ENCODE measurements around the gene ARMC9. TPM values are rescaled to one million over a fixed set of nuclear protein-coding genes. Genes with fewer than 3 reads are reported as not detected.
"Not testable (repeated sequence)": the region's sequence is repeated elsewhere in the genome, so short reads cannot be mapped to it uniquely, and the experiment has no call there.

Gene ARMC9
- polyA plus RNA-seq, 4 donors: 0.67 to 10.6 (median 3.5) TPM

DNA sequence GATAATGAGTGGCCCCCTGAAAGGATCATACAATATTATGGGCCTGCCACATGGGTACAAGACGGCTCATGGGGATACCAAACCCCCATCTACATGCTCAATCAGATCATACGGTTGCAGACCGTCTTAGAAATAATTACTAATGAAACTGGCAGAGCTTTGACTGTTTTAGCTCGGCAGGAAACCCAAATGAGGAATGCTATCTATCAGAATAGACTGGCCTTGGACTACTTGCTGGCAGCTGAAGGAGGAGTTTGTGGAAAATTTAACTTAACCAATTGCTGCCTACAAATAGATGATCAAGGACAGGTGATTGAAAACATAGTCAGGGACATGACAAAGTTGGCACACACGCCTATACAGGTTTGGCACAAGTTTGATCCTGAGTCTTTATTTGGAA is 209.3 kb downstream of the ARMC9 start:
- not testable (repeated sequence) for H3K27me3 ChIP-seq (ENCODE audit: control insufficient read depth in 3 of 3, insufficient read depth in 3 of 3, low read length in 3 of 3); FAIRE-seq; H3K27ac ChIP-seq (ENCODE audit: low read depth in 1 of 3, low read length in 2 of 3); H3K36me3 ChIP-seq (ENCODE audit: control insufficient read depth in 3 of 3, insufficient read depth in 2 of 3, low read depth in 1 of 3, low read length in 3 of 3); H3K4me3 ChIP-seq (ENCODE audit: low read depth in 1 of 3, low read length in 3 of 3); DNase-seq
- H3K4me1 ChIP-seq (ENCODE audit: control insufficient read depth in 3 of 3, insufficient read depth in 2 of 3, low read depth in 1 of 3, low read length in 2 of 3): peaks cover 0 to 60% (median 4%) of the 10 kb centered on the region in 3 donors
- WGBS, 3 donors: 59 to 74% (median 69%) methylated on average over 5 of the region's 5 CpGs
- peaks cover 2 to 22% of the 10 kb centered on the region in 2 donors for H3K9me3 ChIP-seq (ENCODE audit: control insufficient read depth in 2 of 2, insufficient read depth in 1 of 2, low read depth in 1 of 2, low read length in 1 of 2)

DNA sequence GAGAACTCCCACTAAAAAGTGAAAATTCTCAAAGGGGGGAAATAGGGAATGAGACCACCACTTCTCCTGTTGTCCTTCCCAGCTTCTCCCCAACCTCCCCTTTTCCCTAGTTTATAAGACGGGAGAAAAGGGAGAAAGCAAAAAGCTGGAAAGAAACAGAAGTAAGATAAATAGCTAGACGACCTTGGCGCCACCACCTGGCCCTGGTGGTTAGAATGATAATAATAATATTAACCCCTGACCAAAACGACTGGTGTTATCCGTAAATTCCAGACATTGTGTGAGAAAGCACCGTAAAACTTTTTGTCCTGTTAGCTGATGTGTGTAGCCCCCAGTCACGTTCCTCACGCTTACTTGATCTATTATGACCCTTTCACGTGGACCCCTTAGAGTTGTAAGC is 209.9 kb downstream of the ARMC9 start:
- not testable (repeated sequence) for H3K27me3 ChIP-seq (ENCODE audit: control insufficient read depth in 3 of 3, insufficient read depth in 3 of 3, low read length in 3 of 3); FAIRE-seq; DNase-seq; H3K36me3 ChIP-seq (ENCODE audit: control insufficient read depth in 3 of 3, insufficient read depth in 2 of 3, low read depth in 1 of 3, low read length in 3 of 3); H3K27ac ChIP-seq (ENCODE audit: low read depth in 1 of 3, low read length in 2 of 3); H3K4me3 ChIP-seq (ENCODE audit: low read depth in 1 of 3, low read length in 3 of 3)
- peaks cover 2 to 22% of the 10 kb centered on the region in 2 donors for H3K9me3 ChIP-seq (ENCODE audit: control insufficient read depth in 2 of 2, insufficient read depth in 1 of 2, low read depth in 1 of 2, low read length in 1 of 2)
- H3K4me1 ChIP-seq (ENCODE audit: control insufficient read depth in 3 of 3, insufficient read depth in 2 of 3, low read depth in 1 of 3, low read length in 2 of 3): peaks cover 0 to 60% (median 5%) of the 10 kb centered on the region in 3 donors
- 71 to 87% (median 85%) methylated on average over 8 to 9 of the region's 9 CpGs for WGBS, 3 donors

DNA sequence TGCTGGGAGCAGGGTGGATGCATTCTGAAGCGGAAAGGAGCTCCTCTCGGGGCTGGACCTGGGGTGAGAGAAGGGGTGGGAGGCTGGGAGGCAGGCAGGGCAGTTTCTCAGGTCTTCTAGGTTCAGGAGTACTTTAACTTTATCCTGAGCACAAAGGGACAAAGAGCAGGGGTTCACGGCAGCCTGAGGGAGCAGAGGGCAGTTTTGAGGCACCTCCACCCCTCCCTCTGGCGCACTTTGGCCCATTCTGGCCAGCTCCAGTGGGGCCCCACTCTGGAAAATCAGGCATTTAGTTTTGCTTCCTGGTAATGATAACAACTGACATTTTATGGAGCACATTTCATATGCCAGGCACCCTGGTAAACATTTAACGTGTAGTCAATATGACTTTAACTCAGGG is 211.3 kb downstream of the ARMC9 start:
- peak; percentile 92 to 97 for DNase-seq
- H3K27ac ChIP-seq (ENCODE audit: low read depth in 1 of 3, low read length in 2 of 3): peak overlapping the region; percentile 80 to 90 (median 86)
- H3K4me1 ChIP-seq (ENCODE audit: control insufficient read depth in 3 of 3, insufficient read depth in 2 of 3, low read depth in 1 of 3, low read length in 2 of 3): peaks cover 0 to 60% (median 5%) of the 10 kb centered on the region in 3 donors
- no peak for FAIRE-seq
- 18 to 77% (median 51%) methylated on average over 5 of the region's 5 CpGs for whole genome bisulfite sequencing, 3 donors
- no peaks in the 10 kb centered on the region for H3K36me3 ChIP-seq (ENCODE audit: control insufficient read depth in 3 of 3, insufficient read depth in 2 of 3, low read depth in 1 of 3, low read length in 3 of 3)
- no peaks in the 10 kb centered on the region for H3K27me3 ChIP-seq (ENCODE audit: control insufficient read depth in 3 of 3, insufficient read depth in 3 of 3, low read length in 3 of 3)
- peaks cover 2 to 22% of the 10 kb centered on the region in 2 donors for H3K9me3 ChIP-seq (ENCODE audit: control insufficient read depth in 2 of 2, insufficient read depth in 1 of 2, low read depth in 1 of 2, low read length in 1 of 2)
- H3K4me3 ChIP-seq (ENCODE audit: low read depth in 1 of 3, low read length in 3 of 3): no peak overlapping the region

DNA sequence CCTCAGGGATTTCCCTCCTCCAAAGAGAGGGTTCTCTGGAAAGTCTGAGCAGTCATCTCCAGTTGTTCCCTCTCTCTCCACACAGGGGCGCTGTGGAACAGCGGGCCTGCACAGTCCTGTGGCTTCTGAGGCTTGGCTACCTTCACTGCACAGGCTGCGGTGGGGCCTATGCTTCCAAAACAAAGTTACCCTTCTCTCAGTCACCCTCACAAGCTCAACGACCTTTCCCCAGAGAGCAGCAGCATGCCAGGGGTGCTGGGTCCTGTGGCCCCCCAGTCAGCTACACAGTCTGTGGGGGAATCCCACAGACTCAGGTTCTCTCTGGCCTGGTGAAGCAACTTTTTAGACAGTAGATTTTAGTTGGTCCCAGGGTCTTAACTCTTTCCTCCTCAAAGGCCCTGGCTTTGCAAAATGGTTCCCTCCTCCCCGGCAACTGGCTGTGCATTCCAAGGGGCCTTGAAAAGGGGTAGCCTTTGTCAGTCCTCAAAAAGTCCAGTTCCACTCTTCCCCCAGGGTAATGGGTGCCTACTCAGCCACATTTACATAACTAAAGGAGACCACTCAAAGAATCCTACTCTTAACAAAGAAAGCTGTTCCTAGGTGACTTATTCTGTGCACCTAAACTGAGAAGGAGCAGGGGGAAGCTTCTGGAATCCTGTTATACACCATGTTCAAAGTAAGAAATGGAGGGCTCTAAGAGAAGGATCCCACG is 212.0 kb downstream of the ARMC9 start:
- Histone ChIP-seq H3K27me3 (ENCODE audit: control insufficient read depth in 3 of 3, insufficient read depth in 3 of 3, low read length in 3 of 3) (no peaks in the 10 kb centered on the region), H3K36me3 (ENCODE audit: control insufficient read depth in 3 of 3, insufficient read depth in 2 of 3, low read depth in 1 of 3, low read length in 3 of 3) (no peaks in the 10 kb centered on the region), H3K27ac (ENCODE audit: low read depth in 1 of 3, low read length in 2 of 3) (peak overlapping the region; percentile 66 to 90 (median 86)), H3K4me1 (ENCODE audit: control insufficient read depth in 3 of 3, insufficient read depth in 2 of 3, low read depth in 1 of 3, low read length in 2 of 3) (peaks cover 0 to 60% (median 5%) of the 10 kb centered on the region in 3 donors), H3K4me3 (ENCODE audit: low read depth in 1 of 3, low read length in 3 of 3) (no peak overlapping the region), H3K9me3 (ENCODE audit: control insufficient read depth in 2 of 2, insufficient read depth in 1 of 2, low read depth in 1 of 2, low read length in 1 of 2) (peaks cover 2 to 22% of the 10 kb centered on the region in 2 donors)
- FAIRE-seq: no peak
- WGBS, 3 donors: 68 to 77% (median 73%) methylated on average over 6 of the region's 6 CpGs
- DNase-seq: peak in 1 of 2 donors; percentile 13

DNA sequence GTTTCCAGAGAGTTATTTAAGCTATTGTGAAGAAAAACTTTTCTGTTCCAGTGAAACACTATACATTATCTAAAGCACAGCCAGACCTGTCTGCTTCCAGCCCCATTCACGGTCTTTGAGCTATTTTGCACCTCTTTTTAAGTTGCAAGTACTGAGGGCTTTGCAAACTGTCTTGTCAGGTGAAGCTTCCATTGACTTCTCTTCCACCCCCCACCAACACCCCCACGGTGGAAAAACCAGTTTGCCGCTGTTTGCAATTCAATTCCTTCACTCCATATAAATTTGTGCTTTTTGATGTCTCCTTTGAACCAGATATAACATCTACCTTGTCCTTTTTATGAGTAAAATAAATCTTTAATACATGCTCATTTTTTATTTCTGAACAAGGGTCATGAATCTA is 212.8 kb downstream of the ARMC9 start:
- peak in 1 of 2 donors; percentile 42 for DNase-seq
- 70 to 74% (median 71%) methylated on average over 3 of the region's 3 CpGs for WGBS, 3 donors
- peaks cover 0 to under 1% (median 0%) of the 10 kb centered on the region in 3 donors for H3K36me3 ChIP-seq (ENCODE audit: control insufficient read depth in 3 of 3, insufficient read depth in 2 of 3, low read depth in 1 of 3, low read length in 3 of 3)
- peak overlapping the region in 1 of 3 donors; percentile 86 for H3K27ac ChIP-seq (ENCODE audit: low read depth in 1 of 3, low read length in 2 of 3)
- H3K9me3 ChIP-seq (ENCODE audit: control insufficient read depth in 2 of 2, insufficient read depth in 1 of 2, low read depth in 1 of 2, low read length in 1 of 2): peaks cover 2 to 22% of the 10 kb centered on the region in 2 donors
- peaks cover 0 to 61% (median 5%) of the 10 kb centered on the region in 3 donors for H3K4me1 ChIP-seq (ENCODE audit: control insufficient read depth in 3 of 3, insufficient read depth in 2 of 3, low read depth in 1 of 3, low read length in 2 of 3)
- H3K4me3 ChIP-seq (ENCODE audit: low read depth in 1 of 3, low read length in 3 of 3): no peak overlapping the region
- no peaks in the 10 kb centered on the region for H3K27me3 ChIP-seq (ENCODE audit: control insufficient read depth in 3 of 3, insufficient read depth in 3 of 3, low read length in 3 of 3)
- no peak for FAIRE-seq

DNA sequence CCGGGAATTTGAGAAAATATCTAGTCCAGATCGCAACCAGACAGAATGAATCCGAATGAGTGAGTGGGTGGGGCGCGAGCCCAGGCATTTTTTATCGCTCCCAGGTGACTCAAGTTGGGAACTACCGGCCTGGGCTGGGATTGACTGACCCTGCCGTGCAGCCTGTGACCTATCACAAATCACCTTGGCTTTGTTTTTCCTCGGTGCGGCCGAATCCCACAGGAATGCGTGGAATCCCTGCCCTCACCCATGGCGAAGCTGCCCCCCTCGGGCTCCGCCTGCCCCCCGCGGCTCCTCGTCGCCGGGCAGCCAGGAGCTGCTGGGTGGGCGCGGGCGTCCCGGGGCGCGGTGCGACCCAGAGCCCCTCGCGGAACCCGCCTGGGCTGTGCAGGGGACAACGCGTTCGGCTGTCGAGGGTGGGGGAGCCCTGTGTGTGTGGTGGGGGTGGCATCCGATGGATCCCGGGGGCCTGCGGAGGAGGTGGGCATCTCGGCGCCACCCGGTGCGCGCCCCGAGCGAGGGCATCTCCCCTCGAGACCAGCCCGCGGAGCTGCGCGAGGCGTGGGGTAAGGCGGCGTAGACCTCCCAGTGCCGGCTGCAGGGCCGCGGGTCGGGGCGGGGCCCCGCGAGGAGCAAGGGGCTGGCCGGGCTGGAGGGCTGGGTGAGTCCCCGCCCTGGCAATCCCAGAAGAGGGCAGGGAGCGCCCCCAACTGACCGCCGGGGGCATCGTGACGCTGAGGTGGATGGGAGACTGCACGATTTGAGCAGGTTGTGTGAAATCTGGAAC is 213.6 kb downstream of the ARMC9 start:
- DNase-seq: peak; percentile 85 to 94
- H3K4me1 ChIP-seq (ENCODE audit: control insufficient read depth in 3 of 3, insufficient read depth in 2 of 3, low read depth in 1 of 3, low read length in 2 of 3): peaks cover 0 to 61% (median 5%) of the 10 kb centered on the region in 3 donors
- no peaks in the 10 kb centered on the region for H3K27me3 ChIP-seq (ENCODE audit: control insufficient read depth in 3 of 3, insufficient read depth in 3 of 3, low read length in 3 of 3)
- peak overlapping the region; percentile 84 to 91 (median 86) for H3K27ac ChIP-seq (ENCODE audit: low read depth in 1 of 3, low read length in 2 of 3)
- no peak for FAIRE-seq
- 2 to 21% (median 19%) methylated on average over 45 to 67 of the region's 67 CpGs for WGBS, 3 donors
- H3K36me3 ChIP-seq (ENCODE audit: control insufficient read depth in 3 of 3, insufficient read depth in 2 of 3, low read depth in 1 of 3, low read length in 3 of 3): peaks cover 0 to 2% (median 0%) of the 10 kb centered on the region in 3 donors
- H3K4me3 ChIP-seq (ENCODE audit: low read depth in 1 of 3, low read length in 3 of 3): peak overlapping the region in 2 of 3 donors; percentile 45
- peaks cover 2 to 22% of the 10 kb centered on the region in 2 donors for H3K9me3 ChIP-seq (ENCODE audit: control insufficient read depth in 2 of 2, insufficient read depth in 1 of 2, low read depth in 1 of 2, low read length in 1 of 2)

DNA sequence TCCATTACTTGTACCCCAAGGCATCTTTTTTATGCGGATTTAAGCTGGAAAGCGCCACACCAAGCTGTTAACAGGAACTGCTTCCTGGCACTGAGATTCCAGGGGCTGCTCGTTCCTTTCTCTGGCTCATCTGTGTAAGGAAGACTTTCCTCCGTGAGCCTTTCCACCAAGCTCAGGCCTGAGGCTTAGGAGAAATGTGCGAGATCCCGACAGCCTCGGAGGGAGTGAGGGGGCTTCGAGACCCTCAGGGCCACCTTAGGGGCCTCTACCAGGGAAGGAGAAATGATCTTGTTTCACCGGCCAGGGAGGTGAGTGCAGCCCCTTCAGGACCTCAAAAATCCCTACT is 214.2 kb downstream of the ARMC9 start:
- Histone ChIP-seq H3K36me3 (ENCODE audit: control insufficient read depth in 3 of 3, insufficient read depth in 2 of 3, low read depth in 1 of 3, low read length in 3 of 3) (peaks cover 0 to 5% (median 0%) of the 10 kb centered on the region in 3 donors), H3K27ac (ENCODE audit: low read depth in 1 of 3, low read length in 2 of 3) (peak overlapping the region; percentile 84 to 91 (median 86)), H3K27me3 (ENCODE audit: control insufficient read depth in 3 of 3, insufficient read depth in 3 of 3, low read length in 3 of 3) (no peaks in the 10 kb centered on the region), H3K4me1 (ENCODE audit: control insufficient read depth in 3 of 3, insufficient read depth in 2 of 3, low read depth in 1 of 3, low read length in 2 of 3) (peaks cover 0 to 61% (median 5%) of the 10 kb centered on the region in 3 donors), H3K9me3 (ENCODE audit: control insufficient read depth in 2 of 2, insufficient read depth in 1 of 2, low read depth in 1 of 2, low read length in 1 of 2) (peaks cover 2 to 22% of the 10 kb centered on the region in 2 donors), H3K4me3 (ENCODE audit: low read depth in 1 of 3, low read length in 3 of 3) (peak overlapping the region in 2 of 3 donors; percentile 39 to 45)
- WGBS, 3 donors: 39 to 46% (median 39%) methylated on average over 9 of the region's 9 CpGs
- FAIRE-seq (no peak), DNase-seq (no peak)

DNA sequence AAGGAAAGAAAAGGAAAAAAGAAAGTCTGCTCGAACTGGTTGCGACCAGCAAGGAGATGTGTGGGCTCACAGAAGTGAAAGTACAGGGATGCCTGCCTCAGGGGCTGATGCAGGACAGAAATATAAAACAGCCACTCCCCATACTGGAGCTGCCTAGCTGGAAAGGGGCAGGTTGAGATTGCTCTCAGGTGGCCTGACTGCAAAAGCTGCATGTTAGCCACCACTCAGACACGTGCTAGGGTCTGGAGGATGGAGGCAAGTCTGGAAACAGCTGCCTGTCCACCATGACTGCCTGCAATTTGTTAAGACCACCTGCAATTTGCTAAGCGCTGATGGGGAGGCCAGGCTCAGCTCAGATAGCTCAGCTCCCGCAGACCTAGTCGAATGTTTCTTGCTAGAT is 215.0 kb downstream of the ARMC9 start:
- Histone ChIP-seq H3K4me3 (ENCODE audit: low read depth in 1 of 3, low read length in 3 of 3) (no peak overlapping the region), H3K27ac (ENCODE audit: low read depth in 1 of 3, low read length in 2 of 3) (peak overlapping the region; percentile 84 to 91 (median 86)), H3K27me3 (ENCODE audit: control insufficient read depth in 3 of 3, insufficient read depth in 3 of 3, low read length in 3 of 3) (no peaks in the 10 kb centered on the region), H3K4me1 (ENCODE audit: control insufficient read depth in 3 of 3, insufficient read depth in 2 of 3, low read depth in 1 of 3, low read length in 2 of 3) (peaks cover 0 to 60% (median 5%) of the 10 kb centered on the region in 3 donors), H3K9me3 (ENCODE audit: control insufficient read depth in 2 of 2, insufficient read depth in 1 of 2, low read depth in 1 of 2, low read length in 1 of 2) (peaks cover 2 to 18% of the 10 kb centered on the region in 2 donors), H3K36me3 (ENCODE audit: control insufficient read depth in 3 of 3, insufficient read depth in 2 of 3, low read depth in 1 of 3, low read length in 3 of 3) (peaks cover 0 to 5% (median 0%) of the 10 kb centered on the region in 3 donors)
- 44 to 65% (median 46%) methylated on average over 6 of the region's 6 CpGs for WGBS, 3 donors
- DNase-seq (peak; percentile 67 to 71), FAIRE-seq (no peak)
